Mucosa of rectum (tissue), 2 donors: ENCODE results near the gene FLVCR2.
"Not testable (repeated sequence)": the region's sequence is repeated elsewhere in the genome, so short reads cannot be mapped to it uniquely, and the experiment has no call there.

Source experiments
- H3K27ac ChIP-seq, 2 donors: one replicate each; pipeline ENCODE4 v1.7.0; 2013; ENCODE audit warnings: inconsistent platforms in 2 of 2, low read depth in 2 of 2, low read length in 2 of 2
- H3K27me3 ChIP-seq, 2 donors: one replicate each; pipeline ENCODE4 v1.7.0; 2013; ENCODE audit warnings: low read length in 2 of 2; ENCODE audit not compliant: control insufficient read depth in 2 of 2, insufficient read depth in 2 of 2
- H3K36me3 ChIP-seq, 2 donors: one replicate each; pipeline ENCODE4 v1.7.0; 2013; ENCODE audit warnings: low read length in 2 of 2; ENCODE audit not compliant: control insufficient read depth in 2 of 2, insufficient read depth in 2 of 2
- H3K4me1 ChIP-seq, 2 donors: one replicate each; pipeline ENCODE4 v1.7.0; 2013; ENCODE audit warnings: low read length in 2 of 2, mild to moderate bottlenecking in 1 of 2; ENCODE audit not compliant: control insufficient read depth in 2 of 2, insufficient read depth in 2 of 2
- H3K4me3 ChIP-seq, 2 donors: one replicate each; pipeline ENCODE4 v1.7.0; 2013; ENCODE audit warnings: low read length in 2 of 2
- H3K9ac ChIP-seq, 2 donors: one replicate each; pipeline ENCODE4 v1.7.0; 2013; ENCODE audit warnings: low read length in 2 of 2, low read depth in 1 of 2, mild to moderate bottlenecking in 1 of 2
- H3K9me3 ChIP-seq, 2 donors: one replicate each; pipeline ENCODE4 v1.7.0; 2013; ENCODE audit warnings: low read length in 2 of 2; ENCODE audit not compliant: control insufficient read depth in 2 of 2
- donor health status: healthy.
- donor health status: Normal muscosa, but diverticular disease.

FLVCR2 gene

GRCh38 chr14:75673345-75674035 lies 95.1 kb downstream of the FLVCR2 start:
- no peaks in the 10 kb centered on the region for H3K4me1 ChIP-seq
- no peak overlapping the region for H3K4me3 ChIP-seq
- no peaks in the 10 kb centered on the region for H3K9me3 ChIP-seq
- no peak overlapping the region for H3K9ac ChIP-seq
- no peak overlapping the region for H3K27ac ChIP-seq
- H3K36me3 ChIP-seq, result peaks cover 7 to 18% of the 10 kb centered on the region in 2 donors
- no peaks in the 10 kb centered on the region for H3K27me3 ChIP-seq

- Histone ChIP-seq H3K4me3 (no peak overlapping the region), H3K27me3 (no peaks in the 10 kb centered on the region), H3K27ac (no peak overlapping the region), H3K36me3 (peaks cover 1 to 6% of the 10 kb centered on the region in 2 donors), H3K4me1 (no peaks in the 10 kb centered on the region), H3K9ac (no peak overlapping the region), H3K9me3 (no peaks in the 10 kb centered on the region)
These were observed 97.0 kb downstream of the FLVCR2 start for GRCh38 chr14:75675265-75675960.

GRCh38 chr14:75685910-75686309 lies 107.5 kb downstream of the FLVCR2 start:
- peaks cover 21% of the 10 kb centered on the region in 2 donors for H3K36me3 ChIP-seq
- no peaks in the 10 kb centered on the region for H3K4me1 ChIP-seq
- no peaks in the 10 kb centered on the region for H3K9me3 ChIP-seq
- H3K9ac ChIP-seq, result no peak overlapping the region
- H3K4me3 ChIP-seq, result no peak overlapping the region
- no peaks in the 10 kb centered on the region for H3K27me3 ChIP-seq
- no peak overlapping the region for H3K27ac ChIP-seq

- H3K4me1 ChIP-seq, result no peaks in the 10 kb centered on the region
- H3K27ac ChIP-seq, result no peak overlapping the region
- H3K9ac ChIP-seq, result no peak overlapping the region
- no peak overlapping the region for H3K4me3 ChIP-seq
- H3K36me3 ChIP-seq, result peaks cover 16 to 26% of the 10 kb centered on the region in 2 donors
- H3K27me3 ChIP-seq, result no peaks in the 10 kb centered on the region
- no peaks in the 10 kb centered on the region for H3K9me3 ChIP-seq
These were observed 110.6 kb downstream of the FLVCR2 start for GRCh38 chr14:75689012-75689411.

- Histone ChIP-seq H3K4me1 (no peaks in the 10 kb centered on the region), H3K36me3 (peaks cover 16 to 20% of the 10 kb centered on the region in 2 donors), H3K27me3 (no peaks in the 10 kb centered on the region), H3K9me3 (no peaks in the 10 kb centered on the region), H3K4me3 (no peak overlapping the region), H3K27ac (no peak overlapping the region), H3K9ac (no peak overlapping the region)
These were observed 111.6 kb downstream of the FLVCR2 start for GRCh38 chr14:75690010-75690409.

- H3K36me3 ChIP-seq, result peaks cover 20 to 32% of the 10 kb centered on the region in 2 donors
- H3K27me3 ChIP-seq, H3K4me1 ChIP-seq, H3K27ac ChIP-seq, H3K9ac ChIP-seq, H3K9me3 ChIP-seq, H3K4me3 ChIP-seq: not testable (repeated sequence)
These were observed 116.6 kb downstream of the FLVCR2 start for GRCh38 chr14:75695025-75695424.

GRCh38 chr14:75697386-75697785 lies 119.0 kb downstream of the FLVCR2 start:
- Histone ChIP-seq H3K9ac (no peak overlapping the region), H3K9me3 (no peaks in the 10 kb centered on the region), H3K4me1 (no peaks in the 10 kb centered on the region), H3K4me3 (no peak overlapping the region), H3K27ac (no peak overlapping the region), H3K36me3 (peaks cover 14 to 25% of the 10 kb centered on the region in 2 donors), H3K27me3 (no peaks in the 10 kb centered on the region)
